A673 (cell line): ENCODE measurements around the gene JAKMIP1. TPM values are rescaled to one million over a fixed set of nuclear protein-coding genes. Genes with fewer than 3 reads are reported as not detected.

Experiments used
- BruUV-seq: library from RNA; stranded (reverse); fragments of 400-500 nt; replicated peaks from 2 replicates; lab custom pipeline; 2021; lab: Mats Ljungman, UMichigan
- CTCF ChIA-PET: fragments of 300-600 bp; sonication (Branson Sonifier 250); formaldehyde crosslinking; loops from one replicate; lab custom pipeline; 2022; ENCODE audit warnings: antibody characterized with exemption; lab: Charles Lee
- POLR2A ChIA-PET: fragments of 300-600 bp; sonication (Branson Sonifier 250); formaldehyde crosslinking; loops from one replicate; lab custom pipeline; 2022; ENCODE audit warnings: antibody characterized with exemption; ENCODE audit not compliant: low non-redundant PET; lab: Charles Lee
- DNase-seq: peaks from one replicate; pipeline ENCODE4 v3.0.0-alpha.2; 2015; ENCODE audit warnings: low spot score
- H3K27ac ChIP-seq: fragments of 200-600 bp; sonication (generic); 2 replicates; pipeline ENCODE4 v1.5.1; 2016; ENCODE audit warnings: mixed run types, low read depth, mild to moderate bottlenecking, mixed read lengths, antibody characterized with exemption, low read length; ENCODE audit not compliant: poor library complexity, severe bottlenecking
- H3K27me3 ChIP-seq: fragments of 200-600 bp; sonication (generic); replicated peaks from 2 replicates; pipeline ENCODE4 v1.6.1; 2017; ENCODE audit warnings: mixed run types, low read depth, mild to moderate bottlenecking, mixed read lengths, antibody characterized with exemption, low read length; ENCODE audit not compliant: insufficient read depth, poor library complexity
- H3K36me3 ChIP-seq: fragments of 200-600 bp; sonication (generic); 2 replicates; pipeline ENCODE4 v1.6.1; 2016; ENCODE audit warnings: mixed run types, mild to moderate bottlenecking, mixed read lengths, antibody characterized with exemption, low read length; ENCODE audit not compliant: insufficient read depth, poor library complexity, severe bottlenecking
- H3K4me1 ChIP-seq: fragments of 200-600 bp; sonication (generic); 2 replicates; pipeline ENCODE4 v1.6.1; 2017; ENCODE audit warnings: mixed run types, mild to moderate bottlenecking, mixed read lengths, antibody characterized with exemption, low read length; ENCODE audit not compliant: insufficient read depth, poor library complexity, severe bottlenecking
- H3K4me3 ChIP-seq: fragments of 200-600 bp; sonication (generic); 2 replicates; pipeline ENCODE4 v1.5.1; 2016; ENCODE audit warnings: low read depth, mixed run types, mild to moderate bottlenecking, mixed read lengths, low read length; ENCODE audit not compliant: poor library complexity, severe bottlenecking
- H3K9me3 ChIP-seq: fragments of 200-600 bp; sonication (generic); 2 replicates; pipeline ENCODE4 v1.6.1; 2016; ENCODE audit warnings: mixed run types, low read depth, mild to moderate bottlenecking, mixed read lengths, antibody characterized with exemption, low read length; ENCODE audit not compliant: poor library complexity, severe bottlenecking
- EZH2 ChIP-seq: fragments of 200-600 bp; sonication (generic); IDR thresholded peaks from 2 replicates; pipeline ENCODE4 v1.6.1; 2017; ENCODE audit warnings: borderline replicate concordance, low read depth, mild to moderate bottlenecking, mixed read lengths, antibody characterized with exemption, low read length; ENCODE audit not compliant: poor library complexity, severe bottlenecking
- intact Hi-C: fragments of 100-400 bp; cut with micrococcal nuclease; formaldehyde crosslinking; loops from one replicate; pipeline ENCODE4 v1.10.0; 2022; ENCODE audit not compliant: unreplicated experiment
- total RNA-seq: library from RNA; stranded (reverse); gene quantifications from 2 replicates; pipeline ENCODE4 v1.2.3, GENCODE V29; 2021
- TF ChIP-seq, protein P1 (sequence below): fragments of 300-800, 200-600 bp; sonication (generic); conservative IDR thresholded peaks from 2 replicates; pipeline ENCODE4 v1.5.1; 2017; ENCODE audit warnings: low read depth, mild to moderate bottlenecking, antibody characterized with exemption, low read length, moderate library complexity, mixed read lengths

The JAKMIP1 gene
- total RNA-seq, 1 experiment from 2014 or later = not detected

DNA sequence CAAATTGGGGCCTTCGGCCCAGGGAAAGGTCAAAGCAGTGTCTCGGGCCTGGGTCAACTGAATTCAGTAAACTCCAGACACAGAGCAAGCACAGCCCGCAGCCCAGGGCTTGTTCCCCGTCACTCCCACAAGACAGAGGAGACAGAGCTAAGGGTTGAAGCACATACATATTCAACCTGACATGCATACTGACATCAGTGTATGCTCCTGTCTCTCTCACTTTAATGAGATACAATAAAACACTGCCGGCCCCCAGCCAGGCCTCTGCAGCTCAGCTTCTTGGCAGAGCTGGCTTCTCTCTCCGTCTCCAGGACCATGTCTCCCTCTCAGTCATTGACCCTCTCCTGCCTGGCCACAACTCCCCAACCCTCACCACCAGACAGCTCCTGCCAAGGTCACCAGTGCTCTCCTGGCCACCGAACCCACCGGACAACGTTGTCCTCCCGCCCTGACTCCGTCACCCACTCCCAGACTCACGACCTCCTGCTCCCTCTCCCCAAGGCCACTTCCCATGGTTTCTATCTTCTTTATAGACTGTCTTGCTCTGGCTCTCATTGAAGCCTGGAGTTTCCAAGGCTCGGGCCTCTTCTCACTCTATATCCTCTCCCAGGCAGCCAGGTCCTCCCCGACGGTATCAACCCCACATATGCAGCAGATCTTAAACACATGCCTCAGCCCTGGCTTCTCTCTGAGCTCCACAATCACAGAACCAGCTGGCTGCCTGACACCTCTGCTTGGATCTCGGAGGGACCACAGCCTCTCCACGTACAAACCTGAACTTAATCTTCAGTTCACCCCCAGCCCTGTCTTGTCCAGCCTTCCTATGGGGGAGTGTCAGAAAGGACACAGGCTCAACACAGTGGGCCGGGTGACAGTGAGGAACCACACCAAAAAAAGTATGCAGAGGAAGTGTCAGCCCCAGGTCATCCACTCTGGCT is 114.4 kb downstream of the JAKMIP1 start:
- H3K36me3 ChIP-seq = no peaks in the 10 kb centered on the region
- ChIA-PET CTCF (interaction anchor here (3.6 kb wide), 1 partner anchor 88 kb away, joined by 13 read pairs; no protein-coding TSS in a partner anchor), POLR2A (no interaction called here)
- BruUV-seq = no TSS peak
- no peak for DNase-seq
- no peaks in the 10 kb centered on the region for H3K4me1 ChIP-seq
- intact Hi-C loops = no loop called here
- peaks cover 10% of the 10 kb centered on the region for H3K27me3 ChIP-seq
- TF ChIP-seq EZH2 = no peak
- TF ChIP-seq, protein P1, sequence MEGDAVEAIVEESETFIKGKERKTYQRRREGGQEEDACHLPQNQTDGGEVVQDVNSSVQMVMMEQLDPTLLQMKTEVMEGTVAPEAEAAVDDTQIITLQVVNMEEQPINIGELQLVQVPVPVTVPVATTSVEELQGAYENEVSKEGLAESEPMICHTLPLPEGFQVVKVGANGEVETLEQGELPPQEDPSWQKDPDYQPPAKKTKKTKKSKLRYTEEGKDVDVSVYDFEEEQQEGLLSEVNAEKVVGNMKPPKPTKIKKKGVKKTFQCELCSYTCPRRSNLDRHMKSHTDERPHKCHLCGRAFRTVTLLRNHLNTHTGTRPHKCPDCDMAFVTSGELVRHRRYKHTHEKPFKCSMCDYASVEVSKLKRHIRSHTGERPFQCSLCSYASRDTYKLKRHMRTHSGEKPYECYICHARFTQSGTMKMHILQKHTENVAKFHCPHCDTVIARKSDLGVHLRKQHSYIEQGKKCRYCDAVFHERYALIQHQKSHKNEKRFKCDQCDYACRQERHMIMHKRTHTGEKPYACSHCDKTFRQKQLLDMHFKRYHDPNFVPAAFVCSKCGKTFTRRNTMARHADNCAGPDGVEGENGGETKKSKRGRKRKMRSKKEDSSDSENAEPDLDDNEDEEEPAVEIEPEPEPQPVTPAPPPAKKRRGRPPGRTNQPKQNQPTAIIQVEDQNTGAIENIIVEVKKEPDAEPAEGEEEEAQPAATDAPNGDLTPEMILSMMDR = no peak
- no peak overlapping the region for H3K4me3 ChIP-seq
- H3K27ac ChIP-seq = no peak overlapping the region
- no peaks in the 10 kb centered on the region for H3K9me3 ChIP-seq

DNA sequence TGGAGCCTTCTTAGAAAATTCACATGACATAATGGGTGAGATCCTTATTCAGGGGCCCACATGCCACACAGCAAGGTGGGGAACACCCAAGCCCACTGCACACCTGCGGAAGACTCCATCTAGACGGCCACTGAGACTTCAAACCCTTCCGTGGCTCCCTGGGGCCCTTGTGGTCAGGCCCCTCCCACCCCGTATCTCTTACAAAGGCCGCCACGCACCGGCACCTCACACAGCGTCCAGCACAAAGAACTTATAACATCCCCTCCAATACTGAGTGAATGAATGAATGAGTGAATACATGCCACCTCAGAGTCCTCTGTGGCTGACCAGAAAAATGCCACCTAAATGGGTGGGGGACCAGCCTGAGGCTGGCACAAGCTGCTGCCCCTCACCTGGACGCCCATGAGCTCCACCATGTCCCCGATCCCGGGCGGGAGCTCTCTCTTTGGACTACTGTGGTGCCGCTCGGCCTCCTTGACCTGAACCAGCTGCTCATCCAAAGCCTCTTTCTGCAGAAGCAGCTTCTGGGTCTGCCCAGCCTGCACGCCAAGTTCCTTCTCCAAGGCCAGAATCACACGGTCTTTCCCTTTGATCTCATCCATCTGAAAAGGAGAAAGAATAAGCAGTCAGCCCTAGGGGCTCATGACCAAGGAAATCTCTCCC is 115.2 kb downstream of the JAKMIP1 start:
- CTCF ChIA-PET = no interaction called here

DNA sequence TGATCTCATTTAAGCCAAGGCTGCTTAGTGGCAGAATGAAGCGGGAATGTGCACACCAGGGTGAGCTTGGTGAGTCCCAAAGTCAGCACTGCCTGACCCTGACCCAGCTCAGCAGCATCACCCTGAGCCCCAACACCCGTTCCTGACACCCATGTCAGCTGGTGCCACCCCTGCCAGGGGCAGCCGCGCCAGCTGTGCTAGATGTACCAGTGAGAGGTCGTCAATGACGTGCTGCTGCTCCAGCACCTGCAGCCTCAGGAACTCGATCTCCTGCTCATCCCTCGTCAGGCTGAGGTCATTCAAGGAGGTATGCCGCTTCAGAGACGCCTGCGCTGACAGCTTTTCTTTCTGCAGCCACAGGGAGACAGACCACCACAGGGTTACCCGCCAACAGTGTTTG is 120.4 kb downstream of the JAKMIP1 start:
- intact Hi-C loops = no loop called here
- H3K27me3 ChIP-seq = no peaks in the 10 kb centered on the region
- H3K4me1 ChIP-seq = no peaks in the 10 kb centered on the region
- no peaks in the 10 kb centered on the region for H3K36me3 ChIP-seq
- ChIA-PET POLR2A (no interaction called here), CTCF (no interaction called here)
- TF ChIP-seq, protein P1 = no peak
- TF ChIP-seq EZH2 = no peak
- no peaks in the 10 kb centered on the region for H3K9me3 ChIP-seq
- H3K4me3 ChIP-seq = no peak overlapping the region
- no peak for DNase-seq
- BruUV-seq = no TSS peak
- H3K27ac ChIP-seq = no peak overlapping the region

More for the DNA sequence above, 115.2 kb downstream of the JAKMIP1 start:
- no peak overlapping the region for H3K27ac ChIP-seq
- intact Hi-C loops = no loop called here
- no peak overlapping the region for H3K4me3 ChIP-seq
- peaks cover 9% of the 10 kb centered on the region for H3K27me3 ChIP-seq
- POLR2A ChIA-PET = no interaction called here
- no peak for DNase-seq
- no peaks in the 10 kb centered on the region for H3K9me3 ChIP-seq
- TF ChIP-seq, protein P1 = no peak
- no peak for TF ChIP-seq EZH2
- H3K36me3 ChIP-seq = no peaks in the 10 kb centered on the region
- BruUV-seq = no TSS peak
- no peaks in the 10 kb centered on the region for H3K4me1 ChIP-seq
